ENCODE data around the gene FAM120B. TPM values are rescaled to one million over a fixed set of nuclear protein-coding genes. Genes with fewer than 3 reads are reported as not detected.

The FAM120B gene
- polyA plus RNA-seq, 1 donor from 2014 or later: 17.9 TPM

- TF ChIP-seq EP300 (conservative IDR thresholded peaks at IDR 0.05; ENCODE audit: poor library complexity, severe bottlenecking) (no peak), RAD21 (conservative IDR thresholded peaks at IDR 0.05) (peak; percentile 28), REST (IDR thresholded peaks at IDR 0.05; ENCODE audit: borderline replicate concordance) (no peak), EZH2 (IDR thresholded peaks at IDR 0.05; ENCODE audit: borderline replicate concordance, insufficient read depth, low read length, poor library complexity, severe bottlenecking) (no peak), SMC3 (conservative IDR thresholded peaks at IDR 0.05; ENCODE audit: poor library complexity) (peak; percentile 35), CTCF (IDR thresholded peaks at IDR 0.05; ENCODE audit: poor library complexity, severe bottlenecking) (peak; percentile 31), MXI1 (conservative IDR thresholded peaks at IDR 0.05; ENCODE audit: poor library complexity, severe bottlenecking) (no peak), POLR2AphosphoS5 (IDR thresholded peaks at IDR 0.05) (no peak), TAF1 (IDR thresholded peaks at IDR 0.05; ENCODE audit: low read depth) (no peak)
- H3K27me3 ChIP-seq (ENCODE audit: insufficient read depth, low read depth, low read length): peaks cover 32% of the 10 kb centered on the region
- H3K4me3 ChIP-seq (ENCODE audit: low read length): peak overlapping the region; percentile 97
- H3K9me2 ChIP-seq (ENCODE audit: insufficient read depth, low read length): no peaks in the 10 kb centered on the region
- no peaks in the 10 kb centered on the region for H3K36me3 ChIP-seq (ENCODE audit: insufficient read depth, low read length)
- peak overlapping the region; percentile 84 for H3K27ac ChIP-seq (ENCODE audit: low read length)
- H4K20me1 ChIP-seq (ENCODE audit: insufficient read depth): peaks cover 17% of the 10 kb centered on the region
- H3K4me2 ChIP-seq (ENCODE audit: low read length): peak overlapping the region; percentile 68
- no peak overlapping the region for H2AFZ ChIP-seq (ENCODE audit: low read depth, low read length)
- H3K79me2 ChIP-seq (replicated peaks; ENCODE audit: insufficient read depth, low read length): peaks cover 25% of the 10 kb centered on the region
- H3K9ac ChIP-seq (ENCODE audit: low read length): peak overlapping the region; percentile 86
- no peaks in the 10 kb centered on the region for H3K9me3 ChIP-seq (ENCODE audit: low read length)
- H3F3A ChIP-seq (ENCODE audit: insufficient read depth, low read length, poor library complexity, severe bottlenecking): peaks cover 3% of the 10 kb centered on the region
Measured at GRCh38 chr6:170292407-170293158, 14.0 kb upstream of the FAM120B start.

GRCh38 chr6:170293341-170294231, 13.0 kb upstream of the FAM120B start:
- Histone ChIP-seq H3F3A (ENCODE audit: insufficient read depth, low read length, poor library complexity, severe bottlenecking) (peaks cover 3% of the 10 kb centered on the region), H3K27me3 (ENCODE audit: insufficient read depth, low read depth, low read length) (peaks cover 32% of the 10 kb centered on the region), H3K79me2 (replicated peaks; ENCODE audit: insufficient read depth, low read length) (peaks cover 15% of the 10 kb centered on the region), H3K9me2 (ENCODE audit: insufficient read depth, low read length) (no peaks in the 10 kb centered on the region), H3K4me3 (ENCODE audit: low read length) (peak overlapping the region; percentile 97), H3K9ac (ENCODE audit: low read length) (peak overlapping the region; percentile 28), H3K9me3 (ENCODE audit: low read length) (no peaks in the 10 kb centered on the region), H3K27ac (ENCODE audit: low read length) (no peak overlapping the region), H3K4me2 (ENCODE audit: low read length) (no peak overlapping the region), H2AFZ (ENCODE audit: low read depth, low read length) (no peak overlapping the region), H3K36me3 (ENCODE audit: insufficient read depth, low read length) (no peaks in the 10 kb centered on the region), H4K20me1 (ENCODE audit: insufficient read depth) (peaks cover 8% of the 10 kb centered on the region)
- no peak for TF ChIP-seq TAF1 (IDR thresholded peaks at IDR 0.05; ENCODE audit: low read depth)
- TF ChIP-seq POLR2AphosphoS5 (IDR thresholded peaks at IDR 0.05): no peak
